WTC11 (cell line): ENCODE measurements around the gene C5orf63. TPM values are rescaled to one million over a fixed set of nuclear protein-coding genes. Genes with fewer than 3 reads are reported as not detected.

Experiments
- ATAC-seq: fragments of 200-7000 bp; cut with Tn5 transposase; 2 replicates; pipeline ENCODE4 v1.10.0; 2021; ENCODE audit warnings: mild to moderate bottlenecking, moderate library complexity
- CTCF ChIA-PET: fragments of 300-600 bp; sonication (Branson Sonifier 250); formaldehyde crosslinking; loops from one replicate; lab custom pipeline; 2021; ENCODE audit warnings: antibody characterized with exemption; lab: Charles Lee
- POLR2A ChIA-PET: fragments of 350-600 bp; sonication (Branson Sonifier 250); formaldehyde crosslinking; loops from one replicate; lab custom pipeline; 2021; ENCODE audit warnings: antibody characterized with exemption; lab: Charles Lee
- DNase-seq: peaks from one replicate; pipeline ENCODE4 v3.0.0; 2021; ENCODE audit warnings: low spot score
- H3K27ac Mint-ChIP-seq: 2 replicates; pipeline ENCODE4 v1.8.0; 2021; ENCODE audit warnings: mixed read lengths
- H3K27me3 Mint-ChIP-seq: 2 replicates; pipeline ENCODE4 v1.8.0; 2021; ENCODE audit warnings: low read depth, mild to moderate bottlenecking, moderate library complexity, mixed read lengths
- H3K36me3 Mint-ChIP-seq: 2 replicates; pipeline ENCODE4 v1.8.0; 2021; ENCODE audit warnings: mixed read lengths
- H3K4me1 Mint-ChIP-seq: 2 replicates; pipeline ENCODE4 v1.8.0; 2022; ENCODE audit warnings: mixed read lengths
- H3K4me3 Mint-ChIP-seq: 2 replicates; pipeline ENCODE4 v1.8.0; 2021; ENCODE audit warnings: mild to moderate bottlenecking, moderate library complexity, mixed read lengths
- H3K9me3 Mint-ChIP-seq: 2 replicates; pipeline ENCODE4 v1.8.0; 2021; ENCODE audit warnings: mixed read lengths
- FOXP1 ChIP-seq: sonication (generic); formaldehyde crosslinking; IDR thresholded peaks from 2 replicates; pipeline ENCODE4 v1.8.0; 2022; ENCODE audit warnings: missing genetic modification reagents, mild to moderate bottlenecking, moderate library complexity, borderline replicate concordance
- JUN ChIP-seq: sonication (generic); formaldehyde crosslinking; IDR thresholded peaks from 2 replicates; pipeline ENCODE4 v1.8.0; 2023; ENCODE audit warnings: mild to moderate bottlenecking, missing genetic modification reagents
- NFE2L1 ChIP-seq: sonication (generic); formaldehyde crosslinking; IDR thresholded peaks from 2 replicates; pipeline ENCODE4 v1.8.1; 2023; ENCODE audit warnings: missing genetic modification reagents
- PRRX2 ChIP-seq: fragments of 250-450 bp; sonication (Bioruptor Pico); IDR thresholded peaks from 2 replicates; pipeline ENCODE4 v1.8.0; 2021; ENCODE audit warnings: mild to moderate bottlenecking
- RELA ChIP-seq: sonication (generic); formaldehyde crosslinking; IDR thresholded peaks from 2 replicates; pipeline ENCODE4 v1.8.1; 2022; ENCODE audit warnings: missing genetic modification reagents, mild to moderate bottlenecking, borderline replicate concordance
- SOX15 ChIP-seq: fragments of 250-450 bp; sonication (Bioruptor Pico); IDR thresholded peaks from 2 replicates; pipeline ENCODE4 v1.9.0; 2021; ENCODE audit warnings: mild to moderate bottlenecking
- TEAD4 ChIP-seq: sonication (generic); formaldehyde crosslinking; IDR thresholded peaks from 2 replicates; pipeline ENCODE4 v1.8.0; 2022; ENCODE audit warnings: mild to moderate bottlenecking, missing genetic modification reagents
- ZNF138 ChIP-seq: sonication (generic); formaldehyde crosslinking; conservative IDR thresholded peaks from 2 replicates; pipeline ENCODE4 v1.8.1; 2022; ENCODE audit warnings: mild to moderate bottlenecking, moderate library complexity, missing genetic modification reagents
- ZNF423 ChIP-seq: fragments of 250-450 bp; sonication (Bioruptor Pico); IDR thresholded peaks from 2 replicates; pipeline ENCODE4 v2.1.2; 2022; ENCODE audit warnings: mild to moderate bottlenecking, moderate library complexity
- total RNA-seq: library from RNA; stranded (reverse); gene quantifications from 3 replicates; pipeline ENCODE4 v1.2.3, GENCODE V29; 2021
- TF ChIP-seq, protein P1 (sequence below): sonication (generic); formaldehyde crosslinking; IDR thresholded peaks from 2 replicates; pipeline ENCODE4 v1.8.1; 2023; ENCODE audit warnings: mild to moderate bottlenecking, missing genetic modification reagents, borderline replicate concordance
- TF ChIP-seq, protein P2 (sequence below): fragments of 250-450 bp; sonication (Bioruptor Pico); IDR thresholded peaks from 2 replicates; pipeline ENCODE4 v1.9.0; 2021; ENCODE audit warnings: moderate library complexity, mild to moderate bottlenecking, inconsistent platforms, borderline replicate concordance
- TF ChIP-seq, protein P3 (sequence below): sonication (generic); formaldehyde crosslinking; conservative IDR thresholded peaks from 2 replicates; pipeline ENCODE4 v1.8.1; 2023; ENCODE audit warnings: mild to moderate bottlenecking, low read depth, missing genetic modification reagents, moderate library complexity
- TF ChIP-seq, protein P4 (sequence below): sonication (generic); formaldehyde crosslinking; IDR thresholded peaks from 2 replicates; pipeline ENCODE4 v1.8.0; 2022; ENCODE audit warnings: mild to moderate bottlenecking, missing genetic modification reagents
- TF ChIP-seq, protein P5 (sequence below): sonication (generic); formaldehyde crosslinking; IDR thresholded peaks from 2 replicates; pipeline ENCODE4 v1.8.0; 2022; ENCODE audit warnings: mild to moderate bottlenecking, missing genetic modification reagents
- TF ChIP-seq, protein P6 (sequence below): sonication (generic); formaldehyde crosslinking; IDR thresholded peaks from 2 replicates; pipeline ENCODE4 v1.8.1; 2022; ENCODE audit warnings: missing genetic modification reagents, borderline replicate concordance

Gene C5orf63
- total RNA-seq, 1 experiment from 2014 or later: 3.1 TPM

DNA sequence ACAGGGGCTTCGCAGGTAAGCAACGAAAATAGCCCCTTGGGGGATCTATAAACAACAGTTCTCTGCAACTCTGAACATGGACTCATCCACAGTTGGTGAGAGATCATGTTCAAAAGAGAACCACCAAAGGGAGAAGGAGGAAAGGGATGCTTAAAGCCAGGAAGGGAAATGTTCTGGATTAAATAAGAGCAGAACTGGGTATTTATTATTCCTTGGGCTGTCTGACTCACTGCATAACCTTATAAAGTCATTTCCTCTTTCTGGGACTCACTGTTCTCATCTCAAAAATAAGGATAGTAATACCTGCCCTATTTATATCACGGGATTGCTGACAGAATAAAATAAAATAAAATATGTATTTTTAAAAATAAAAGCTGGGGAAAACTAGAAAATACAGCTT lies 31.7 kb downstream of the C5orf63 start (continued):
- TF ChIP-seq, protein P1, sequence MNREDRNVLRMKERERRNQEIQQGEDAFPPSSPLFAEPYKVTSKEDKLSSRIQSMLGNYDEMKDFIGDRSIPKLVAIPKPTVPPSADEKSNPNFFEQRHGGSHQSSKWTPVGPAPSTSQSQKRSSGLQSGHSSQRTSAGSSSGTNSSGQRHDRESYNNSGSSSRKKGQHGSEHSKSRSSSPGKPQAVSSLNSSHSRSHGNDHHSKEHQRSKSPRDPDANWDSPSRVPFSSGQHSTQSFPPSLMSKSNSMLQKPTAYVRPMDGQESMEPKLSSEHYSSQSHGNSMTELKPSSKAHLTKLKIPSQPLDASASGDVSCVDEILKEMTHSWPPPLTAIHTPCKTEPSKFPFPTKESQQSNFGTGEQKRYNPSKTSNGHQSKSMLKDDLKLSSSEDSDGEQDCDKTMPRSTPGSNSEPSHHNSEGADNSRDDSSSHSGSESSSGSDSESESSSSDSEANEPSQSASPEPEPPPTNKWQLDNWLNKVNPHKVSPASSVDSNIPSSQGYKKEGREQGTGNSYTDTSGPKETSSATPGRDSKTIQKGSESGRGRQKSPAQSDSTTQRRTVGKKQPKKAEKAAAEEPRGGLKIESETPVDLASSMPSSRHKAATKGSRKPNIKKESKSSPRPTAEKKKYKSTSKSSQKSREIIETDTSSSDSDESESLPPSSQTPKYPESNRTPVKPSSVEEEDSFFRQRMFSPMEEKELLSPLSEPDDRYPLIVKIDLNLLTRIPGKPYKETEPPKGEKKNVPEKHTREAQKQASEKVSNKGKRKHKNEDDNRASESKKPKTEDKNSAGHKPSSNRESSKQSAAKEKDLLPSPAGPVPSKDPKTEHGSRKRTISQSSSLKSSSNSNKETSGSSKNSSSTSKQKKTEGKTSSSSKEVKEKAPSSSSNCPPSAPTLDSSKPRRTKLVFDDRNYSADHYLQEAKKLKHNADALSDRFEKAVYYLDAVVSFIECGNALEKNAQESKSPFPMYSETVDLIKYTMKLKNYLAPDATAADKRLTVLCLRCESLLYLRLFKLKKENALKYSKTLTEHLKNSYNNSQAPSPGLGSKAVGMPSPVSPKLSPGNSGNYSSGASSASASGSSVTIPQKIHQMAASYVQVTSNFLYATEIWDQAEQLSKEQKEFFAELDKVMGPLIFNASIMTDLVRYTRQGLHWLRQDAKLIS: no peak
- TF ChIP-seq RELA (CRISPR knock-in tag) (no peak), ZNF138 (CRISPR knock-in tag) (no peak), ZNF423 (CRISPR knock-in tag) (no peak), NFE2L1 (CRISPR knock-in tag) (no peak), JUN (no peak), PRRX2 (CRISPR knock-in tag) (no peak)
- TF ChIP-seq, protein P2, sequence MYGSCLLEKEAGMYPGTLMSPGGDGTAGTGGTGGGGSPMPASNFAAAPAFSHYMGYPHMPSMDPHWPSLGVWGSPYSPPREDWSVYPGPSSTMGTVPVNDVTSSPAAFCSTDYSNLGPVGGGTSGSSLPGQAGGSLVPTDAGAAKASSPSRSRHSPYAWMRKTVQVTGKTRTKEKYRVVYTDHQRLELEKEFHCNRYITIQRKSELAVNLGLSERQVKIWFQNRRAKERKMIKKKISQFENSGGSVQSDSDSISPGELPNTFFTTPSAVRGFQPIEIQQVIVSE (CRISPR knock-in tag): no peak
- TF ChIP-seq, protein P3, sequence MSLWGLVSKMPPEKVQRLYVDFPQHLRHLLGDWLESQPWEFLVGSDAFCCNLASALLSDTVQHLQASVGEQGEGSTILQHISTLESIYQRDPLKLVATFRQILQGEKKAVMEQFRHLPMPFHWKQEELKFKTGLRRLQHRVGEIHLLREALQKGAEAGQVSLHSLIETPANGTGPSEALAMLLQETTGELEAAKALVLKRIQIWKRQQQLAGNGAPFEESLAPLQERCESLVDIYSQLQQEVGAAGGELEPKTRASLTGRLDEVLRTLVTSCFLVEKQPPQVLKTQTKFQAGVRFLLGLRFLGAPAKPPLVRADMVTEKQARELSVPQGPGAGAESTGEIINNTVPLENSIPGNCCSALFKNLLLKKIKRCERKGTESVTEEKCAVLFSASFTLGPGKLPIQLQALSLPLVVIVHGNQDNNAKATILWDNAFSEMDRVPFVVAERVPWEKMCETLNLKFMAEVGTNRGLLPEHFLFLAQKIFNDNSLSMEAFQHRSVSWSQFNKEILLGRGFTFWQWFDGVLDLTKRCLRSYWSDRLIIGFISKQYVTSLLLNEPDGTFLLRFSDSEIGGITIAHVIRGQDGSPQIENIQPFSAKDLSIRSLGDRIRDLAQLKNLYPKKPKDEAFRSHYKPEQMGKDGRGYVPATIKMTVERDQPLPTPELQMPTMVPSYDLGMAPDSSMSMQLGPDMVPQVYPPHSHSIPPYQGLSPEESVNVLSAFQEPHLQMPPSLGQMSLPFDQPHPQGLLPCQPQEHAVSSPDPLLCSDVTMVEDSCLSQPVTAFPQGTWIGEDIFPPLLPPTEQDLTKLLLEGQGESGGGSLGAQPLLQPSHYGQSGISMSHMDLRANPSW: no peak

DNA sequence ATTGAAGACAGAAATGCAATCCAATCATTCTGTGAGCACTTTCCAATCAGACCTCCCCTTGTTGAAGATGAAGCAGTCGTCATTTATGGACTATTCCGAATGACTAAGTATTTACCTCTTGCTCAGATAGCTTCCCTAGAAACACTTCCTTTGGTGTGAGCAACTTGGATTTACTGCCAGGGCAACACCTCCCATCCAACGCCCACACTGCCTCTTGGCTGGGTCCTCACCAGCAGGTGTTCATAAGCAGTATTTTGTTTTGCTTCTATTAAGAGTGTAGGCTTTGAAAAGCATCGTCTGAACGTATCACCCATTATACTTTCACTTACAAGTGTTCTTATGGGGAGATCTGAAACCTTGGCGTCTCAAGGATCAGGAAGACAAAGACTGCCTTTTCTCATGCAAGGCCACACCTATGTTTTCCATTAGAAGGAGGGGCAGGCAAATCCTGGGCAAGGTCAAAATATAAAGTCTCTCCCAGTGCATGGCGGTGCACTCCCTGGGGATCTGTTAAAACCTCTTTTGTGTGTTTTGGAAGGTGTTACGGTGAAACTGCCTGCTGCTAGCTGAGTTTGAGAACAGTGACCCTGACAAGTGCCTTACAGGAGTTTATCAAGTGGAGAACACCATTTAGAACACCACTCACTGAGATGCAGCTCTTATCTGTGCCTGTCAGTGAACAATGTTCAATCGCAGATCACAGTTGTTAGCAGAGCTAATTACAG lies 32.3 kb downstream of the C5orf63 start:
- DNase-seq: no peak
- no peaks in the 10 kb centered on the region for H3K27me3 Mint-ChIP-seq
- H3K9me3 Mint-ChIP-seq: no peaks in the 10 kb centered on the region
- ChIA-PET CTCF (interaction anchor here (1.1 to 1.6 kb wide), 2 partner anchors 9 to 11 kb away, joined by 3 to 4 read pairs; no protein-coding TSS in a partner anchor), POLR2A (interaction anchor here (0.7 kb wide), 1 partner anchor 263 kb away, joined by 5 read pairs; no protein-coding TSS in a partner anchor)
- H3K27ac Mint-ChIP-seq: peak overlapping the region; percentile 79
- no peaks in the 10 kb centered on the region for H3K36me3 Mint-ChIP-seq
- ATAC-seq: peak; percentile 84
- peak overlapping the region; percentile 18 for H3K4me3 Mint-ChIP-seq
- TF ChIP-seq, protein P4, sequence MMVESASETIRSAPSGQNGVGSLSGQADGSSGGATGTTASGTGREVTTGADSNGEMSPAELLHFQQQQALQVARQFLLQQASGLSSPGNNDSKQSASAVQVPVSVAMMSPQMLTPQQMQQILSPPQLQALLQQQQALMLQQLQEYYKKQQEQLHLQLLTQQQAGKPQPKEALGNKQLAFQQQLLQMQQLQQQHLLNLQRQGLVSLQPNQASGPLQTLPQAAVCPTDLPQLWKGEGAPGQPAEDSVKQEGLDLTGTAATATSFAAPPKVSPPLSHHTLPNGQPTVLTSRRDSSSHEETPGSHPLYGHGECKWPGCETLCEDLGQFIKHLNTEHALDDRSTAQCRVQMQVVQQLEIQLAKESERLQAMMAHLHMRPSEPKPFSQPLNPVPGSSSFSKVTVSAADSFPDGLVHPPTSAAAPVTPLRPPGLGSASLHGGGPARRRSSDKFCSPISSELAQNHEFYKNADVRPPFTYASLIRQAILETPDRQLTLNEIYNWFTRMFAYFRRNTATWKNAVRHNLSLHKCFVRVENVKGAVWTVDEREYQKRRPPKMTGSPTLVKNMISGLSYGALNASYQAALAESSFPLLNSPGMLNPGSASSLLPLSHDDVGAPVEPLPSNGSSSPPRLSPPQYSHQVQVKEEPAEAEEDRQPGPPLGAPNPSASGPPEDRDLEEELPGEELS (CRISPR knock-in tag): 0 out of 2 replicates have a peak, but pooled peaks have one; percentile 51
- TF ChIP-seq TEAD4 (CRISPR knock-in tag): no peak
- TF ChIP-seq SOX15 (CRISPR knock-in tag): no peak
- peaks cover 34% of the 10 kb centered on the region for H3K4me1 Mint-ChIP-seq

DNA sequence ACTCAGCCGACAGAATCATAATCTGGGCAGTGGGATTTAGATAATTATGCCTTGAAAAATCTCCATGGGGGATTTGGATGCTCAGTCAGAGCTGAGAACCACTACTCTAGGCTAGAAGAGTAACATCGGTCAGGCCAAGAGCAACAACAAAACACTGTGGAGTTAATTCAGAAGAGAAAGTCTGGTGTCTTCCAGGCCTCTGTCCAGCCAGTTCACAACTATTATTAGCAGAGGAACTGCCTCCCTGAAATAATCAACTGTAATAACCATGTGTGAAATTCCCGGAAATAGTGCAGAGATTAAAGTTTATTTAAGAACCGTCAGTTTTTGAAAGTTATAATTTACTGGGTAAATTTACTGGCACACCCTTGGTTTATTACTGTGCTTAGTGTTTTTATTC lies 34.8 kb downstream of the C5orf63 start:
- Mint-ChIP-seq H3K27ac (no peak overlapping the region), H3K27me3 (peaks cover 5% of the 10 kb centered on the region), H3K9me3 (no peaks in the 10 kb centered on the region), H3K4me1 (peaks cover 34% of the 10 kb centered on the region), H3K36me3 (no peaks in the 10 kb centered on the region), H3K4me3 (no peak overlapping the region)
- no peak for ATAC-seq
- ChIA-PET POLR2A (no interaction called here), CTCF (interaction anchor here (0.8 kb wide), 1 partner anchor 107 kb away, joined by 3 read pairs; no protein-coding TSS in a partner anchor)
- DNase-seq: no peak
- TF ChIP-seq, protein P3: no peak
- TF ChIP-seq, protein P5, sequence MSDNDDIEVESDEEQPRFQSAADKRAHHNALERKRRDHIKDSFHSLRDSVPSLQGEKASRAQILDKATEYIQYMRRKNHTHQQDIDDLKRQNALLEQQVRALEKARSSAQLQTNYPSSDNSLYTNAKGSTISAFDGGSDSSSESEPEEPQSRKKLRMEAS (CRISPR knock-in tag): no peak
- no peak for TF ChIP-seq FOXP1 (CRISPR knock-in tag)
- TF ChIP-seq, protein P6, sequence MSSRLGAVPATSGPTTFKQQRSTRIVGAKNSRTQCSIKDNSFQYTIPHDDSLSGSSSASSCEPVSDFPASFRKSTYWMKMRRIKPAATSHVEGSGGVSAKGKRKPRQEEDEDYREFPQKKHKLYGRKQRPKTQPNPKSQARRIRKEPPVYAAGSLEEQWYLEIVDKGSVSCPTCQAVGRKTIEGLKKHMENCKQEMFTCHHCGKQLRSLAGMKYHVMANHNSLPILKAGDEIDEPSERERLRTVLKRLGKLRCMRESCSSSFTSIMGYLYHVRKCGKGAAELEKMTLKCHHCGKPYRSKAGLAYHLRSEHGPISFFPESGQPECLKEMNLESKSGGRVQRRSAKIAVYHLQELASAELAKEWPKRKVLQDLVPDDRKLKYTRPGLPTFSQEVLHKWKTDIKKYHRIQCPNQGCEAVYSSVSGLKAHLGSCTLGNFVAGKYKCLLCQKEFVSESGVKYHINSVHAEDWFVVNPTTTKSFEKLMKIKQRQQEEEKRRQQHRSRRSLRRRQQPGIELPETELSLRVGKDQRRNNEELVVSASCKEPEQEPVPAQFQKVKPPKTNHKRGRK (CRISPR knock-in tag): no peak
